ENCODE results near the gene GRM4.

Gene GRM4

DNA sequence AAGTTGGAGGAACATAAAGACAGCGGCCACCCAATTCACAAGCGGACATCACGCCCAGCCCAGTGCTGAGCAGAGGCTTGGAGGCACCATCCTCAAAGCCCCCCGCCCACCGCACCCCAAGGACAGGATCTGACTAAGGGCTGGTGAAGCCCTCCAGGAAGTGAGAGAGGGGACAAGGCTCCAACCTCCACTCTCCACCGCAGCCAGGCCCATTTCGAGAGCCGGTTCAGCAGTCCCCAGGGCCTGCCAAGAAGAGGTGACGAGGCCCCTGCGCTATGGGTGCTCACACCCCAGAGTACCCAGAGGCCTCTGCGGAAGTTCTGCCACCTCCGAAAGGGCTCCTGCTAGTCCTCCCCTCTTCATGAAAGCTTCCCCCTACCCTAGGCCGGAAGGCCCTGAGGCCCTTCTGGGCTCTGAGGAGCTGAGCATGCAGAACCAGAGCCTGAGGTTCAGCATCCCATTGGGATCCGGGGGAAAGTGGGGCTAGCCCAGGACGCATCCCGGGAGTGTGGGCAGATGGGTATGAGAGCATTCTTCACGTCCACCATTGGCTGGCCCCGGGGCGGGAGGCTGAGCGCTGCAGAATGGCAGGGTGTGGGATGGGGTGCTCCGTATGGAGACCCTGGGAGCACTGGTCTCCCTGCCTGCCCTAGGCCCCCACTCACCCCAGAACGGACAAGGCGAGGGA lies 2.5 kb downstream of the GRM4 start:
- no peak for DNase-seq (ENCODE audit: low read depth in 2 of 2)

DNA sequence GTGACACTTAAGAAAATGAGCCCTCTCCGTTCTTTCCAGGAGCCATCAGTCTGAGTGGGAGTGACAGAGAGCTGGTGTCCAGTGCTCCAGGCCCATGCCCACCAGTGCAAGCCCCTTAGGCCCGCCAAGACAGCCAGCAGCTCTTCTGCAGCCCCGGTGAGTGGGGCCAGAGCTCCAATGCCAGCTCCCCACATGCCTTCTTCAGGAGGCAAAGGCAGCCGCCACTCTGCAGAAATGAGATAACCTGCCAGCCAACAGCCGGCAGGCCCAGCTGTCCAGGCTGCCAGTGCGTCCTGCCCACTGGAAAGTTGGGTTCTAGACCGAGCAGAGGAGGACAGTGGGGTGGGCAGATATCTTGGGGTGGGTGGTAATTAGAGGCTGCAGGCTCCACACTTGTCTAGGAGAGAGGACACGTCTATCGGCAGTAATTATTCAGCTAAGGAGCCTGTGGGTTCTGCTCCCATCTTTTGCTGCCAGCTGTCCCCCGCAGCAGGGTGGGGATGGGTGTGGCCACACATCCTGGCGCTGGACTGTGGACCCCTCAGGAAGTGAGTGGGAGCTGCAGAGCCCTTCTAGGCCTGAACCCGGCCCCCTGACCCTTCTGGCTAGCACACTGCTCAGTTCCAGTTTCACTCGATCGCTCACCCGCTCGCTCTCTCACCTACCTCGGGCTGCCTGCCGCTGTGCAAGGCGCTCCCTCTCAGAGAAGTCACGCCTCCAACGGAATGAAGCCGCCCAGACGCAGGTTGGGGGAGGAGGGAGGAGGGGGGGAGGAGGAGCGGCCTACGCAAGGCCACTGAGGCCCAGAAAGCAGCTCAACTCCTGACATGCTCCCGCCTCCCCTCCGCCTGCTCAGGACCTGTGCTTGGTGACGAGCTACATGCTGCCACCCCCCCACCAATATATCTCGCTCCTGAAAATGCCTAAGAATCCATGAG lies 3.6 kb downstream of the GRM4 start:
- no peak for DNase-seq (ENCODE audit: low read depth in 2 of 2)

DNA sequence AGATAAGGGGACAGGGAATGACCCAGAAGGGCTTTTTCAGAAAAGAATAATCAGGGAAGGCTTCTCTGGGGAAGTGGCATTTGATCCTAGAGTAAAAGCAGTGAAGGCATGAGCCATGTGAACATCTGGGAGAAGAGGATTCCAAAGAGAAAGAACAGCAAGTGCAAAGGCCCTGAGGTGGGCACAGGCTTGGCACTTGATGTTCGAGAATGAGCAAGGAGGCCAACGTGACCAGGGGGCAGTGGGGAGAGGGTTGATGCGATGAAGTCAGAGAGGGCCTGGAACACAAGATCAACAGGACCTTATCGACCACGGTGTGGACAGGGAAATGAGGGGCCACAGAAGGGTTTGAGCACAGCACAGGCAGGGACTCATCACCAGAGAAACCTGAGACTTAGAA lies 5.8 kb downstream of the GRM4 start:
- no peak for DNase-seq (ENCODE audit: low read depth in 2 of 2)

DNA sequence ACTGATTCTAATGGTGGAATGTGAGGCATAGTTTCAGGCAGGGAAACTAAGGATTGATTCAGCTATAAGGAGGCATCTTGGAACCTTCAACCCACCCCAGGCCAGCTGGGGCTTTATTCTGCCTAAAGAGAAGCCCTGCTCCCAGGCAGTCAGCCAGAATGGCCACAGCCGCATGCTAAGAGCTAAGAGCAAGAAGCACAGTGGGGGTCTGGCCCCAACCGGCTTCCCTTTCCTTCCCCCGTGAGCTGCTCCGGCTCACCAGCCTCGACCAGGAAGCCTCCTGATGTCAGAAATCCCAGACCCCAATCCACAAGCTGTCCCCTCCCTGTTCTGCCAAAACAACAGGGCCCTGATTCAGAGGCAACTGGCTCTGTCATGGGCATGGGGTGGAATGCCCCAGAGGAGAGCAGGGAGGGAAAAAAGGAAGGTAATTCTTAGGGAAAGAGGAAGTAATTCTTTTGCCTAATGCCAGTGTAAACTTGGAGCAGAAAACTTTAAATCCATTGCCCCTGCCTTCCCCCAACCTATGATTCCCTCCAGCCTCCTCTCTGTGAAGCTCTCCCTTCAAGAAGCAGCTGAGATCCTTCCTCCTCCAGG lies 6.9 kb downstream of the GRM4 start:
- no peak for DNase-seq (ENCODE audit: low read depth in 2 of 2)

- no peak for DNase-seq (ENCODE audit: low read depth in 2 of 2)
Observed at GRCh38 chr6:34138191-34138590, 7.7 kb downstream of the GRM4 start.

DNA sequence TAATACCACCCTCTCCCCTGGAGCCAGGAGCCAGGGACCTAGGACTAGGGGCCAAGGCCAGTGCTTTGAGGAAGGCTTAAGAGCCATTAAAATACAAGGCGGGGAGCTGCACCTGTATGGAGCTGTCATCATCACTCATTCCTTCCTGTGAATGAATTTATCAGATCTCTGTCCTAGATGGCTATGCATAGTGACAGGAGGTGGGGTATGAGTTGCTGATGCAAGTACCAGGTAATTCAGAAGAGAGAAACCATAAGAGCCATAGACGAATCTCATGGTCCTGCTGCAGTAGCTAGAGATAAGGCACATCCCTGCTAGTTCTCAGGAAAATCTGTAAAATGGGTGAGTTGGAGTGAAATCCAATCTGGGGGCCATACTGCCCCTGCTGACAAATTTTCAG lies 10.3 kb downstream of the GRM4 start:
- DNase-seq (ENCODE audit: low read depth in 2 of 2) = no peak

DNA sequence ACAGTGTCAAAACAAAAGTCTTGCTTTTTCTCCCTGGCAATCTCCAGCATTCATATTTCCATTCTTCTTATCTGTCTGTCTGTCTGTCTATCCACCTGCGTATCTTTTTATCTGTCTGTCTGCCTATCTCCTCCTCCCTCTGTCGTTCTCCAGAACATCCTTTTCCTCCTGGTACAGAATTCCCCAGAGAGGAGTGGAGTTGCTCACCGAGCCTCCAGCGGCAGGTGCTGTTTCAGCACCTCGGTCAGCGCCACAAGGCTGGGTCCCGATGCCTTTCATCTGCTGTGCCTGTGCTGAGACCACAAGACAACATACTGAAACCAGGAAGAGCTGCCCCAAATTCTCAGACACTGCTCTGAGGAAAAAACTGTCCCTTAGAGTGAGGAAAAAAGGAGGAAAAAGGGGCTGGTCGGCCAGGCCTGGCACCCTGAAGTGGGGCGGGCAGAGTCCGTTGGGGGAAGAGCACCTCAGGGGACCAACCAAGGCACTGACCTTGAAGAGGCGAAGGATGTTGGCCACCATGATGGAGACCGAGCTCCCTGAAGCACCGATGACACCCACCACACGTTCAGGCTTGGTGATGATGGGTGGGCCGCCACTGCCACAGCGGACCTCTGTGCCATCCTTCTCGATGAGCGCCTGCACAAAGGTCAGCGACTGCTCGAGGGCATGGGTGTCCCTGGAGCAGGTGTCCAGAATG lies 13.3 kb downstream of the GRM4 start:
- no peak for DNase-seq (ENCODE audit: low read depth in 2 of 2)

DNA sequence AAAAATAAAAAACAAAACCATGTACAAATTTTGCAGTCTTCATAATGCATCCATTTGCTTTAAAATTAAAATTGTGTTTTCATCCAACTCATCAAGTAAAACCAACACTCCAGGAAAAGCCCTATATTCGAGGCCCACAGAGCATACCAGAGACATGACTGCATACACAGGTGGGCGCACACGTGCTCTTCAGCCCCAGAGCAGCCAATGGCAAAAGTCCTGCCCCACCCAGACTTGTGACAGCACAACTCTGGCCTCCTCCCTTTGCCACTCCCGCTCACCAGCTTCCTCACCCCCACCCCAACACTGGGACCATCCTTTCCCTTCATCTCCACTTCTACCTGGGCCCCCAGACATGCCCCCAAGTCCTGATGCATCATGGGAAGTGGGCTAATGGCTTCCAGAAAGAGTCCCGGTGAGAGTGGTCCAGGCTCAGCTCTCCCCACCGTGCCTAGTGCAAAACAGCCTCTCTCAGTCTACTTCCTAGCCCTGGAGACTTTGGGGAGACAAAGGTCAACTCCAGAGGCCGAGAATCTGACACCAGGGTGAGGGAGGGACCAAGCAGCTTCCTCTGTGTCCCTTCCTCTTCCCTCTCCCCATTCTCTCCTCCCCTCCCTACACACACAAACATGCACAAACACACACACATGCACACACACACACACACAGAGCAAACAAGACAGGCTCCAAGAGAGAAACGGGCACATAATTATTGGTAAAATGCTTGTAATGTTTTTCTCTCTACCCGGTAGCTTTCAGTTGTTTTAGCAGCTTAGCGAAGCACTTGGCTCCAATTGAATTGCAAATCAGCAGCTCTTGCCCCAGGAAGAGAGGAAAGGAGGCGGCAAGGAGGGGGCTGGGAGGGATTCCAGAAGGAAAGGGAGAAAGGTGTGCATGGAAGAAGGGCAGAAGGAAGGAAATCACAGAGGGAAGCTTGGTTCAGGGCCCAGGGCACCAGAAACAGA lies 14.3 kb downstream of the GRM4 start:
- DNase-seq (ENCODE audit: low read depth in 2 of 2) = no peak

DNA sequence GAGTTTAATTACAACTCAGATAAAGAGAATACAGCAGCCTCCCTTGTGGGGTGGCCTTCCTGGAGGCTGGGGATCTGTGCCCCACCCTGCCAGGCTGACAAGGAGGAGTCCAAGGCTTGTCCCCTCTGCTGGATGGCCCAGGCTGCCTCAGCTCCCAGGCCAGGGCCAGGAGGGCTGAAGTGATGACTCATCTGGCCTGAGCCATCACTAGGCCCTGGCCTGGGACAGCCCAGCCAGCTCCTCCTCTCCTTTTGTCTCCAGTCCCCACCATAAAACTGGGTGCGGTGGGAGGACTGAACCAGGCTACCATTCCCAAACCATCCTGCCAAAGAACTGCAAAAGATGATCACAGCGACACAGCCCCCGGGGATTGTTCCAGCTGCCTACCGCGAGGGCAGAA lies 15.0 kb downstream of the GRM4 start:
- no peak for DNase-seq (ENCODE audit: low read depth in 2 of 2)

GRCh38 chr6:34129753-34130152 lies 16.1 kb downstream of the GRM4 start:
- DNase-seq (ENCODE audit: low read depth in 2 of 2) = no peak

DNA sequence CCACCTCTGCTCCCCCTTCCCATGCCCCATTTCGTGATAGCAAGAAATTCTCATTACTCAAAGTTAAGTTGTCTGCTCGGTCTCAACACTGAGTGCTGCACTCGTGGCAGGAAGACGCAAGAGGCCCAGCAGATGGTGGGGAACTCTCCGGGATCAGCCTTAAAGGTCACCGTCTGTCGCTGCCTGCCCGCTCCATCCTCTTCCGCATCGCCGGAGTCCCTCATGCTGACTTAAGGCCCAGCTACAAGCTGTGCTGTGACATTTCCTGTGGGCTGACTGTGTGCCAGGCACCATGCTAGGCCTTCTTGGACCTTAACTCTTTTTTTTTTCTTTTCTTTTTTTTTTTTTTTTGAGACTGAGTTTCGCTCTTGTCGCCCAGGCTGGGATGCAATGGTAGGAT lies 17.8 kb downstream of the GRM4 start:
- no peak for DNase-seq (ENCODE audit: low read depth in 2 of 2)

DNA sequence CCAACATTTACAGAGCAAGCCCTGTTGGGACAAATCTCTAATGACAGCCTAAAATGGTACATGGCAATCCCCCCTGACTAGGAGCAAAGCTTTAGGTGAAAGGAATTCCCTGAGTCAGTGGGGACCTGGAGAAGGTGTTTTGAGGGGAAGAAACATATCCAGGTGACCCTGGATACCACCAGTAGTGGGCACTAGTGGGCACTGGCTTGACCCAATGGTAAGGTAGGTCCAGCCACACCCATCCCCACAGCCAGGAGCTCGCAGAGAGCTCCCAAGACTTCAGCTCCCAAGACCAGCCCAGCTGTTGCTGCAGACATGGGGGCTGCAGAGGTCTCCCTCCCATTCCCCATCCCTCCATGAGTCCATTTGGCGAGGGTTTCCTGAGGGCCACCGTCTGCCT lies 19.5 kb downstream of the GRM4 start:
- DNase-seq (ENCODE audit: low read depth in 2 of 2) = no peak

- DNase-seq (ENCODE audit: low read depth in 2 of 2) = no peak
Observed at GRCh38 chr6:34125939-34126338, 19.9 kb downstream of the GRM4 start.

DNA sequence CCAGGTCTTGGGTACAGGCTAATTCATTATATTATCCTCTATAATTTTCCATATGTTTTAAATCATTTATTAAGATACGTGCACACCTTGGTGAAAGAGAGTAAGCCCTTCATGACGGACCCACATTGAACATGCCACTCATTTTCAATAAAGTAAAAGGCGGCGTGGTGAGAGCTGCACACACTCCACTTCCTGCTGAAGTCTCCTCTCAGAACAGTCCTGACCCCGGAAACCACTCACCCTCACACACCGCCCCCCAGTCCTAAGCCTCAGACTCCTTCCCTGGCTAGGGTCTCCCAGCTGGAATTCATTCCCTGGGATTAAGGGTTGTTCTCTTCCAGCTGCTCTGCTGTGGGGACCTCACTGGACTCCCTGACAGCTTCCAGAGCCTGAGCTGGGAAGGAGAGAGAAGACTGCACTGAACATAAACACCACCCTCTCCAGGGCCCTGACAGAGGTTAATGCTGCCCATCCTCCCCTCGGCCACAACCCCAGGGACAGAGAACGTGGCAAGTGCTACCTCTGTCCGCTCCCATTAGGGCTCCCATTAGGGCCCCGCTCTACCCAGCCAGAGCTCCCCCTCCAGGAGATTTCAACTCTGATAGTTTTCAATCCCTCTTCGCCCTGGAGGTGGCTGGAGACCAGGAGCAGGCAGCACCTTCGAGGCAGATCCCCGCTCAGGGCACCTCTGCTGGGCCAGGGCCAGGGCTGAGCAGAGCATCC lies 24.8 kb downstream of the GRM4 start:
- DNase-seq (ENCODE audit: low read depth in 2 of 2) = no peak

GRCh38 chr6:34115915-34116314 lies 30.0 kb downstream of the GRM4 start:
- DNase-seq (ENCODE audit: low read depth in 2 of 2) = no peak

- no peak for DNase-seq (ENCODE audit: low read depth in 2 of 2)
Observed at GRCh38 chr6:34115403-34115795, 30.5 kb downstream of the GRM4 start.

- no peak for DNase-seq (ENCODE audit: low read depth in 2 of 2)
Observed at GRCh38 chr6:34114695-34115402, 31.0 kb downstream of the GRM4 start.

- no peak for DNase-seq (ENCODE audit: low read depth in 2 of 2)
Observed at GRCh38 chr6:34113532-34113931, 32.4 kb downstream of the GRM4 start.

DNA sequence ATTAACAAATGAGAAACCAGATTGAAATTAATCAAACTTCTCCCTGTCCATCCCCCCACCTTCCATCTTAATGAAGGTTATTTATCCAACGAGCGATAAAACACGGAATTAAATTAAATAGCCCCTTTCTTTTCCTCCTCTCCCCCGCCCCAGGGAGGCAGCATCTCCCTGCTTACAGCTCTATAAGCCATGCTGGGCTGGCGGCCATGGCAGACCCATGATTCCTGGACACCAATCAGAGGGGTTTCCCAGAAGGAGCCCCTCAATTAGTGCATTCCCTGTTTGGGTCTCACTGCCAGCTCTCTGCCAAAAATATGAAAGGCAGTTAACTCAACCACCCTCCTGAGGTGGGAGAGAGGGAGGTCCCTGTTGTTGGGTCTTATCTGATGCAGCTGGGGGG lies 33.8 kb downstream of the GRM4 start:
- no peak for DNase-seq (ENCODE audit: low read depth in 2 of 2)

GRCh38 chr6:34110610-34111009 lies 35.3 kb downstream of the GRM4 start:
- DNase-seq (ENCODE audit: low read depth in 2 of 2) = no peak
